ENCODE measurements around the gene GPM6B. TPM values are rescaled to one million over a fixed set of nuclear protein-coding genes. Genes with fewer than 3 reads are reported as not detected.

GPM6B gene
- total RNA-seq, 1 experiment from 2014 or later: 0.51 TPM

- BruUV-seq (replicated peaks): no TSS peak
- CTCF ChIA-PET: no interaction called here
- DNase-seq: no peak
- ATAC-seq: no peak
- no peaks in the 10 kb centered on the region for H3K27me3 ChIP-seq (ENCODE audit: low read length)
- no peaks in the 10 kb centered on the region for H3K79me2 ChIP-seq (ENCODE audit: low read length)
- TF ChIP-seq EZH2 (IDR thresholded peaks at IDR 0.05; ENCODE audit: low read length, unreplicated experiment) (no peak), CTCF (conservative IDR thresholded peaks at IDR 0.05; ENCODE audit: low read depth, low read length) (no peak), EZH2phosphoT487 (IDR thresholded peaks at IDR 0.05; ENCODE audit: borderline replicate concordance, low read length) (no peak)
- no peaks in the 10 kb centered on the region for H3K9me3 ChIP-seq (ENCODE audit: low read length)
- no peak overlapping the region for H2AFZ ChIP-seq (ENCODE audit: low read length)
- H3K9me2 ChIP-seq (replicated peaks; ENCODE audit: low read length): no peaks in the 10 kb centered on the region
- H3K4me1 ChIP-seq (ENCODE audit: insufficient read depth, low read length): peaks cover 8% of the 10 kb centered on the region
- no peaks in the 10 kb centered on the region for H4K20me1 ChIP-seq (ENCODE audit: low read length)
- peaks cover 32% of the 10 kb centered on the region for H3K36me3 ChIP-seq (ENCODE audit: low read depth, low read length)
- intact Hi-C loops (cut with micrococcal nuclease): no loop called here
- H3K27ac ChIP-seq (ENCODE audit: low read length): no peak overlapping the region
- no peaks in the 10 kb centered on the region for H3F3A ChIP-seq (ENCODE audit: low read length, unreplicated experiment)
- no peak overlapping the region for H3K4me2 ChIP-seq (ENCODE audit: low read length)
- POLR2A ChIA-PET (ENCODE audit: unreplicated experiment): no interaction called here
- H3K9ac ChIP-seq (ENCODE audit: low read length): no peak overlapping the region
- H3K4me3 ChIP-seq (ENCODE audit: low read length): no peak overlapping the region
Measured at GRCh38 chrX:13763489-13763888, 53.4 kb downstream of the GPM6B start.

- TF ChIP-seq EZH2phosphoT487 (IDR thresholded peaks at IDR 0.05; ENCODE audit: borderline replicate concordance, low read length): no peak
- H3K36me3 ChIP-seq (ENCODE audit: low read depth, low read length): peaks cover 42% of the 10 kb centered on the region
- no peaks in the 10 kb centered on the region for H3F3A ChIP-seq (ENCODE audit: low read length, unreplicated experiment)
- H3K9me3 ChIP-seq (ENCODE audit: low read length): no peaks in the 10 kb centered on the region
- no peak overlapping the region for H2AFZ ChIP-seq (ENCODE audit: low read length)
- CTCF ChIA-PET: no interaction called here
- no peaks in the 10 kb centered on the region for H4K20me1 ChIP-seq (ENCODE audit: low read length)
- no peaks in the 10 kb centered on the region for H3K9me2 ChIP-seq (replicated peaks; ENCODE audit: low read length)
- BruUV-seq (replicated peaks): no TSS peak
- H3K27me3 ChIP-seq (ENCODE audit: low read length): no peaks in the 10 kb centered on the region
- H3K27ac ChIP-seq (ENCODE audit: low read length): peak overlapping the region; percentile 21; the same call in 1 of the 2 replicates
- H3K79me2 ChIP-seq (ENCODE audit: low read length): no peaks in the 10 kb centered on the region
- ATAC-seq (no peak), DNase-seq (no peak)
- no peak overlapping the region for H3K4me3 ChIP-seq (ENCODE audit: low read length)
- intact Hi-C loops (cut with micrococcal nuclease): no loop called here
- 0 out of 2 replicates have a peak overlapping the region, but pooled peaks have one; percentile 10 for H3K4me2 ChIP-seq (ENCODE audit: low read length)
- H3K9ac ChIP-seq (ENCODE audit: low read length): no peak overlapping the region
- peaks cover 8% of the 10 kb centered on the region for H3K4me1 ChIP-seq (ENCODE audit: insufficient read depth, low read length)
- POLR2A ChIA-PET (ENCODE audit: unreplicated experiment): interaction anchor here (0.6 kb wide), 1 partner anchor 138 kb away, joined by 5 read pairs; no protein-coding TSS in a partner anchor
Measured at GRCh38 chrX:13761606-13762414, 55.1 kb downstream of the GPM6B start.

- intact Hi-C loops (cut with micrococcal nuclease): no loop called here
- no peak overlapping the region for H3K27ac ChIP-seq (ENCODE audit: low read length)
- H3K9me3 ChIP-seq (ENCODE audit: low read length): no peaks in the 10 kb centered on the region
- H3K4me3 ChIP-seq (ENCODE audit: low read length): no peak overlapping the region
- POLR2A ChIA-PET (ENCODE audit: unreplicated experiment): no interaction called here
- no peak overlapping the region for H3K9ac ChIP-seq (ENCODE audit: low read length)
- H2AFZ ChIP-seq (ENCODE audit: low read length): no peak overlapping the region
- H3K4me1 ChIP-seq (ENCODE audit: insufficient read depth, low read length): peaks cover 8% of the 10 kb centered on the region
- H3K79me2 ChIP-seq (ENCODE audit: low read length): no peaks in the 10 kb centered on the region
- H3K36me3 ChIP-seq (ENCODE audit: low read depth, low read length): peaks cover 46% of the 10 kb centered on the region
- H3F3A ChIP-seq (ENCODE audit: low read length, unreplicated experiment): no peaks in the 10 kb centered on the region
- TSS peak; percentile 55 for BruUV-seq (replicated peaks)
- no peak overlapping the region for H3K4me2 ChIP-seq (ENCODE audit: low read length)
- H4K20me1 ChIP-seq (ENCODE audit: low read length): no peaks in the 10 kb centered on the region
- CTCF ChIA-PET: no interaction called here
- no peaks in the 10 kb centered on the region for H3K27me3 ChIP-seq (ENCODE audit: low read length)
- H3K9me2 ChIP-seq (replicated peaks; ENCODE audit: low read length): no peaks in the 10 kb centered on the region
- TF ChIP-seq EZH2phosphoT487 (IDR thresholded peaks at IDR 0.05; ENCODE audit: borderline replicate concordance, low read length) (no peak), CTCF (conservative IDR thresholded peaks at IDR 0.05; ENCODE audit: low read depth, low read length) (no peak), EZH2 (IDR thresholded peaks at IDR 0.05; ENCODE audit: low read length, unreplicated experiment) (no peak)
- DNase-seq: no peak
- ATAC-seq: no peak
Measured at GRCh38 chrX:13760426-13760825, 56.5 kb downstream of the GPM6B start.
